ENCODE results near the gene VAV3. TPM values are rescaled to one million over a fixed set of nuclear protein-coding genes. Genes with fewer than 3 reads are reported as not detected.
A peak's percentile ranks its signal among the peaks of the same experiment; 100 is the strongest.
"Not testable (repeated sequence)": the region's sequence is repeated elsewhere in the genome, so short reads cannot be mapped to it uniquely, and the experiment has no call there.

VAV3 gene
- total RNA-seq, 5 donors from 2014 or later (not counting 1 experiment from before 2014, with no cell fraction given) = 3.7 to 13.4 (median 4.6) TPM

DNA sequence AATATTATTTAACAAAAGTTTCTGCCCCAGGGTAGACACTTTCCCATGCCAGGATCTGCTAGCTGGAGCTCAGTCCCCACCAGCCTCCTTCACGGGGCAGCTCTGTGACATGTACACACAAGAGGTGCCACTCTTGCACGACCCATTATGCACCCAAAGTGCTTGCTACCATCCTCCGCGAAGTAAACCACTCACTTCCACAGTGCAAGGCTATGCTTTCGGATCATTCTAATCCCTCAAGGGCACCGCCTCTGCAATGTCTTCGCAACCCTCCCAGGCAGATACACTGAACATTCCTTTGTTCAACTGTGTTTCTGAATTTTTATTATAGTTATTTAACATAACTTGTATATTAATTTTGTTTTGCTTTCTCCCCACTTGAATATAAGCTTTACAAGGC, 303.8 kb downstream of the VAV3 start:
- Histone ChIP-seq H3K27ac (ENCODE audit: low read length) (no peak overlapping the region), H3K4me3 (ENCODE audit: control insufficient read depth in 1 of 2, extremely low read depth in 1 of 2, low read length in 1 of 2) (no peak overlapping the region), H3K4me1 (ENCODE audit: control insufficient read depth in 1 of 2, extremely low read depth in 1 of 2, insufficient read depth in 2 of 2, low read length in 2 of 2) (no peaks in the 10 kb centered on the region), H3K9me3 (no peaks in the 10 kb centered on the region), H3K36me3 (ENCODE audit: control insufficient read depth in 2 of 2, extremely low read depth in 1 of 2, insufficient read depth in 1 of 2, low read length in 1 of 2) (no peaks in the 10 kb centered on the region), H3K27me3 (replicated peaks in 1 of 2; ENCODE audit: control insufficient read depth in 2 of 2, extremely low read depth in 1 of 2, insufficient read depth in 2 of 2, low read length in 1 of 2) (no peaks in the 10 kb centered on the region)
- WGBS (ENCODE audit: insufficient coverage) = 83% methylated on average over 4 of the region's 7 CpGs
- Mint-ChIP-seq H3K27me3 (no peaks in the 10 kb centered on the region), H3K4me1 (no peaks in the 10 kb centered on the region), H3K36me3 (peaks cover 7% of the 10 kb centered on the region), H3K27ac (no peak overlapping the region), H3K4me3 (no peak overlapping the region), H3K9me3 (no peaks in the 10 kb centered on the region)
- ATAC-seq (replicated peaks in 1 of 4) (no peak), DNase-seq (no peak)
- CTCF ChIA-PET = no interaction called here
- POLR2A ChIA-PET = no interaction called here

DNA sequence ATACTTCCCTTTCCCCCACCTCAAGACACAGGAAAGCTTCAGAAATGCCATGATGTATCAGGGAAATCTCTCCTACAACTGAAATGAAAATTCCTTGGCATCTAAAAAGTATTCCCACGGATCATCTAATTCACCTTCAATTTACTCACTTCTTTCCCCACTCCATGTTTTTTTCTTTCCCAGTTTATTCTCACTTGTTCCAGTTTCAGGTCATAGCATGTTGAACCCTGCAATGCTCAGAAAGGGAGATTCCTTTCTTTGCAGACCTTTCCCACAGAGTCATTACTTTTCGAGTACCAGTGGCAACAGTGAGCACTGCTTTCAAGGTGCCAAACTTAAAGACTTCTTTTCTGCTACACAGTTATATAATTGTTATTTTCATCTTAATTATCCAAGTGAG, 305.0 kb downstream of the VAV3 start:
- no peak for DNase-seq
- Histone ChIP-seq H3K27me3 (replicated peaks in 1 of 2; ENCODE audit: control insufficient read depth in 2 of 2, extremely low read depth in 1 of 2, insufficient read depth in 2 of 2, low read length in 1 of 2) (no peaks in the 10 kb centered on the region), H3K27ac (ENCODE audit: low read length) (no peak overlapping the region), H3K36me3 (ENCODE audit: control insufficient read depth in 2 of 2, extremely low read depth in 1 of 2, insufficient read depth in 1 of 2, low read length in 1 of 2) (no peaks in the 10 kb centered on the region), H3K9me3 (no peaks in the 10 kb centered on the region), H3K4me3 (ENCODE audit: control insufficient read depth in 1 of 2, extremely low read depth in 1 of 2, low read length in 1 of 2) (no peak overlapping the region), H3K4me1 (ENCODE audit: control insufficient read depth in 1 of 2, extremely low read depth in 1 of 2, insufficient read depth in 2 of 2, low read length in 2 of 2) (no peaks in the 10 kb centered on the region)
- Mint-ChIP-seq H3K4me3 (no peak overlapping the region), H3K4me1 (no peaks in the 10 kb centered on the region), H3K9me3 (no peaks in the 10 kb centered on the region), H3K27ac (no peak overlapping the region), H3K36me3 (peaks cover 6% of the 10 kb centered on the region), H3K27me3 (no peaks in the 10 kb centered on the region)
- ChIA-PET POLR2A (no interaction called here), CTCF (interaction anchor here in 1 of 2 donors (0.5 kb wide), 1 partner anchor 18 kb away, joined by 7 read pairs; no protein-coding TSS in a partner anchor)
- no peak for ATAC-seq (replicated peaks in 1 of 4)
- WGBS (ENCODE audit: insufficient coverage) = no CpG with 5 or more reads among the region's 2 CpGs

DNA sequence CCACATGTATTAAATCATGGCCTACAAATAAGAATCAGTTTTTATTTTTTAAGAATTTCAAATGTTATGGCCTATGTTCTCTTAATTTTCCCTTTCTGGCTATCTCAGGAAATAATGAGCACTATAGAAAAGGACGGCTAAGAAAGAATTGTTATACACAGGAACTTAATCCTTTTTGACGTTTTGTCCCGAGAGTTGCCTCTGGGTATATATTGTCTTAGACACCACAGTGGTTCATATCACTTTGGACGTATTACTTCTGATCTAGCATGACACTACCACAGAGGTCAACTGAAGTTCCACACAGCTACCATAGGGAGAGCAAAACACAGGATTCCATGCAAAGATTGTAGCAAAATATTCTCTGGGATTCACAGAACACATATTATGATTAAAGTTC, 307.6 kb downstream of the VAV3 start:
- no CpG with 5 or more reads among the region's 4 CpGs for WGBS (ENCODE audit: insufficient coverage)
- no peaks in the 10 kb centered on the region for H3K36me3 Mint-ChIP-seq
- H3K4me1 ChIP-seq (ENCODE audit: control insufficient read depth in 1 of 2, extremely low read depth in 1 of 2, insufficient read depth in 2 of 2, low read length in 2 of 2) = no peaks in the 10 kb centered on the region
- no peak overlapping the region for H3K27ac ChIP-seq (ENCODE audit: low read length)
- H3K4me3 ChIP-seq (ENCODE audit: control insufficient read depth in 1 of 2, extremely low read depth in 1 of 2, low read length in 1 of 2) = no peak overlapping the region
- no peaks in the 10 kb centered on the region for H3K27me3 Mint-ChIP-seq
- ATAC-seq (replicated peaks in 1 of 4) = no peak
- H3K4me1 Mint-ChIP-seq = no peaks in the 10 kb centered on the region
- no peaks in the 10 kb centered on the region for H3K27me3 ChIP-seq (replicated peaks in 1 of 2; ENCODE audit: control insufficient read depth in 2 of 2, extremely low read depth in 1 of 2, insufficient read depth in 2 of 2, low read length in 1 of 2)
- H3K9me3 Mint-ChIP-seq = no peaks in the 10 kb centered on the region
- H3K9me3 ChIP-seq = no peaks in the 10 kb centered on the region
- CTCF ChIA-PET = no interaction called here
- POLR2A ChIA-PET = no interaction called here
- H3K27ac Mint-ChIP-seq = no peak overlapping the region
- DNase-seq = no peak
- no peaks in the 10 kb centered on the region for H3K36me3 ChIP-seq (ENCODE audit: control insufficient read depth in 2 of 2, extremely low read depth in 1 of 2, insufficient read depth in 1 of 2, low read length in 1 of 2)
- H3K4me3 Mint-ChIP-seq = no peak overlapping the region

DNA sequence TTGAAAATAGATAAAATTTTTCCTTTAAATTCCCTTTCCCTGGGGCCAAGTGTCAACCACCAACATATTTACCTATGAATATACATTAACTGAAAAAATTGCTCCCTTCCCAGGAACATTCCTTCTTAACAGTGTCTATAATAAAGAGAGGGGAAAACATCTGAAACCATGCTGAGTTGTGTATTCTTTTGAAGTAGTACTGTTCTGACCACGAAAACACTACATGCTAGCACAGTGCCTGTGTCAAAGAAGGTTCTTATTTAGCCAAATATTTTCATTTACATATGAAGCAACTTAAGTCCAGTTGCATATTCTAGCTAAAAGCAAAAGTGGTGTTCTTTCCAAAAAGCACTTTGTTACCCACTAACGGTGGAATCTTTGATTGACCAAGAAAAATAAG, 311.2 kb downstream of the VAV3 start:
- Mint-ChIP-seq H3K36me3 (no peaks in the 10 kb centered on the region), H3K27ac (no peak overlapping the region), H3K4me1 (no peaks in the 10 kb centered on the region), H3K4me3 (no peak overlapping the region), H3K27me3 (no peaks in the 10 kb centered on the region), H3K9me3 (no peaks in the 10 kb centered on the region)
- H3K27ac ChIP-seq (ENCODE audit: low read length) = no peak overlapping the region
- H3K9me3 ChIP-seq = no peaks in the 10 kb centered on the region
- DNase-seq (no peak), ATAC-seq (replicated peaks in 1 of 4) (no peak)
- CTCF ChIA-PET = no interaction called here
- no peaks in the 10 kb centered on the region for H3K36me3 ChIP-seq (ENCODE audit: control insufficient read depth in 2 of 2, extremely low read depth in 1 of 2, insufficient read depth in 1 of 2, low read length in 1 of 2)
- no peaks in the 10 kb centered on the region for H3K27me3 ChIP-seq (replicated peaks in 1 of 2; ENCODE audit: control insufficient read depth in 2 of 2, extremely low read depth in 1 of 2, insufficient read depth in 2 of 2, low read length in 1 of 2)
- no peak overlapping the region for H3K4me3 ChIP-seq (ENCODE audit: control insufficient read depth in 1 of 2, extremely low read depth in 1 of 2, low read length in 1 of 2)
- POLR2A ChIA-PET = interaction anchor here in 1 of 2 donors (0.5 kb wide), 1 partner anchor 494 kb away, joined by 3 read pairs; no protein-coding TSS in a partner anchor
- no CpG with 5 or more reads among the region's 2 CpGs for WGBS (ENCODE audit: insufficient coverage)
- no peaks in the 10 kb centered on the region for H3K4me1 ChIP-seq (ENCODE audit: control insufficient read depth in 1 of 2, extremely low read depth in 1 of 2, insufficient read depth in 2 of 2, low read length in 2 of 2)

DNA sequence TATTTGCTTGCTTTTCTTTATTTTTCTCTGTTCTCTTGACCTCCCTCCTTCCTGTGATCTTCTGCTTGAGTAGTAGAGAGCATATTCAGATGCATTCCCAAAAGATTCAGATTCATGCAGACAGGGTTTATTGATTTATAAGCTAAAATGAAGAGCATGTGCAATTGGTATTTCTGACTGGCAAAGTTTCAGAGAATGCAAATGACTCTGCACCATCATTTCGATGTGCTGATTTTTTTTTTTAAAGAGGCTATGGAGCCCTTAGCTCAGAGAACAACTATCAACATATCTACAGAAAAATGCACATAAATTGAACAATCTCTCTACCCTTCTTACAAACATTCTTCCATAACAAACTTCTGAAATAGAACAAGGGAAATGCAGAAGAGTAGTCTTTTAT, 312.0 kb downstream of the VAV3 start:
- no CpG with 5 or more reads among the region's 1 CpG for WGBS (ENCODE audit: insufficient coverage)
- Mint-ChIP-seq H3K27me3 (no peaks in the 10 kb centered on the region), H3K9me3 (no peaks in the 10 kb centered on the region), H3K4me1 (no peaks in the 10 kb centered on the region), H3K27ac (no peak overlapping the region), H3K4me3 (no peak overlapping the region), H3K36me3 (no peaks in the 10 kb centered on the region)
- no peaks in the 10 kb centered on the region for H3K9me3 ChIP-seq
- no peaks in the 10 kb centered on the region for H3K27me3 ChIP-seq (replicated peaks in 1 of 2; ENCODE audit: control insufficient read depth in 2 of 2, extremely low read depth in 1 of 2, insufficient read depth in 2 of 2, low read length in 1 of 2)
- no peak for DNase-seq
- H3K36me3 ChIP-seq (ENCODE audit: control insufficient read depth in 2 of 2, extremely low read depth in 1 of 2, insufficient read depth in 1 of 2, low read length in 1 of 2) = no peaks in the 10 kb centered on the region
- no peak overlapping the region for H3K27ac ChIP-seq (ENCODE audit: low read length)
- CTCF ChIA-PET = no interaction called here
- no peak overlapping the region for H3K4me3 ChIP-seq (ENCODE audit: control insufficient read depth in 1 of 2, extremely low read depth in 1 of 2, low read length in 1 of 2)
- no peaks in the 10 kb centered on the region for H3K4me1 ChIP-seq (ENCODE audit: control insufficient read depth in 1 of 2, extremely low read depth in 1 of 2, insufficient read depth in 2 of 2, low read length in 2 of 2)
- POLR2A ChIA-PET = no interaction called here
- no peak for ATAC-seq (replicated peaks in 1 of 4)

DNA sequence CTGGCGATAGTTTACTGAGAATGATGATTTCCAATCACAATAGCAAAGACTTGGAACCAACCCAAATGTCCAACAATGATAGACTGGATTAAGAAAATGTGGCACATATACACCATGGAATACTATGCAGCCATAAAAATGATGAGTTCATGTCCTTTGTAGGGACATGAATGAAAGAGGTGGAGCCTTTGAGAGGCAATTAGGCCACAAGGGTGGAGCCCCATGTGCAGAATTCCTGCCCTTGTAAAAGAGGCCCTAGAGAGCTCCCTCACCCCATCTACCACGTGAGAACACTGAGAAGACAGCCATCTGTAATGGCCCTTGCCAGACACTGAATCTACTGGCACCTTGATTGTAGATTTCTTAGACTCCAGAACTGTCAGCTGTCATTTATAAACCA, 314.2 kb downstream of the VAV3 start:
- H3K36me3 ChIP-seq (ENCODE audit: control insufficient read depth in 2 of 2, extremely low read depth in 1 of 2, insufficient read depth in 1 of 2, low read length in 1 of 2); DNase-seq; H3K4me1 Mint-ChIP-seq; ATAC-seq (replicated peaks in 1 of 4); H3K27me3 Mint-ChIP-seq; CTCF ChIA-PET; H3K27me3 ChIP-seq (replicated peaks in 1 of 2; ENCODE audit: control insufficient read depth in 2 of 2, extremely low read depth in 1 of 2, insufficient read depth in 2 of 2, low read length in 1 of 2); H3K27ac ChIP-seq (ENCODE audit: low read length); H3K4me3 ChIP-seq (ENCODE audit: control insufficient read depth in 1 of 2, extremely low read depth in 1 of 2, low read length in 1 of 2); H3K36me3 Mint-ChIP-seq; POLR2A ChIA-PET; H3K9me3 ChIP-seq; H3K9me3 Mint-ChIP-seq; H3K27ac Mint-ChIP-seq; H3K4me3 Mint-ChIP-seq; H3K4me1 ChIP-seq (ENCODE audit: control insufficient read depth in 1 of 2, extremely low read depth in 1 of 2, insufficient read depth in 2 of 2, low read length in 2 of 2): not testable (repeated sequence)
- no CpG with 5 or more reads among the region's 2 CpGs for WGBS (ENCODE audit: insufficient coverage)

DNA sequence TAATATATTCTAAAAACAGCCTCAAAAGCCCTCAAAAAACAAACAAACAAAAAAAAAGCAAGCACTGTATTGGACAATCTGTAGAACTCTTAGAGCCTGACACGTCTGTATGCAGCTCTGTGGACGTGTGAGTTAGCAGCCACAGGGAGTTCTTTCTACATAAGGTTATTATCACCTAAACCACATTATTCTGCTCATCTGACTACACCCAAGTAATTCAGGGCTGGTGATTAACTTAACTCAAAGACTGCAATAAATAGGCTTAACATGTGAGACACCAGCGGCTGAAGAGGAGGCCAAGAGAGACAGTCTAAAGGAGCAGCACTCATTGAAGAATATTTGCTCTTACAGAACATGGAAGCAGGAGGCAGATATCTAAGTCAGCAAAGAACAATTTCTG, 316.0 kb downstream of the VAV3 start:
- ChIA-PET POLR2A (no interaction called here), CTCF (no interaction called here)
- H3K9me3 ChIP-seq = no peaks in the 10 kb centered on the region
- no peaks in the 10 kb centered on the region for H3K27me3 ChIP-seq (replicated peaks in 1 of 2; ENCODE audit: control insufficient read depth in 2 of 2, extremely low read depth in 1 of 2, insufficient read depth in 2 of 2, low read length in 1 of 2)
- Mint-ChIP-seq H3K27me3 (no peaks in the 10 kb centered on the region), H3K9me3 (no peaks in the 10 kb centered on the region), H3K36me3 (no peaks in the 10 kb centered on the region), H3K4me3 (no peak overlapping the region), H3K27ac (no peak overlapping the region), H3K4me1 (no peaks in the 10 kb centered on the region)
- no peaks in the 10 kb centered on the region for H3K36me3 ChIP-seq (ENCODE audit: control insufficient read depth in 2 of 2, extremely low read depth in 1 of 2, insufficient read depth in 1 of 2, low read length in 1 of 2)
- H3K27ac ChIP-seq (ENCODE audit: low read length) = no peak overlapping the region
- no peak overlapping the region for H3K4me3 ChIP-seq (ENCODE audit: control insufficient read depth in 1 of 2, extremely low read depth in 1 of 2, low read length in 1 of 2)
- no peaks in the 10 kb centered on the region for H3K4me1 ChIP-seq (ENCODE audit: control insufficient read depth in 1 of 2, extremely low read depth in 1 of 2, insufficient read depth in 2 of 2, low read length in 2 of 2)
- WGBS (ENCODE audit: insufficient coverage) = no CpG with 5 or more reads among the region's 3 CpGs
- peak in 1 of 35 experiments; percentile 4 for DNase-seq
- ATAC-seq (replicated peaks in 1 of 4) = no peak

Data from T-cell (primary cell).